ENCODE measurements around the gene ZBED6. TPM values are rescaled to one million over a fixed set of nuclear protein-coding genes. Genes with fewer than 3 reads are reported as not detected.
"Not testable (repeated sequence)": the region's sequence is repeated elsewhere in the genome, so short reads cannot be mapped to it uniquely, and the experiment has no call there.

ZBED6 gene
- total RNA-seq, 2 donors from 2014 or later, result 19.1 to 31.2 TPM

DNA sequence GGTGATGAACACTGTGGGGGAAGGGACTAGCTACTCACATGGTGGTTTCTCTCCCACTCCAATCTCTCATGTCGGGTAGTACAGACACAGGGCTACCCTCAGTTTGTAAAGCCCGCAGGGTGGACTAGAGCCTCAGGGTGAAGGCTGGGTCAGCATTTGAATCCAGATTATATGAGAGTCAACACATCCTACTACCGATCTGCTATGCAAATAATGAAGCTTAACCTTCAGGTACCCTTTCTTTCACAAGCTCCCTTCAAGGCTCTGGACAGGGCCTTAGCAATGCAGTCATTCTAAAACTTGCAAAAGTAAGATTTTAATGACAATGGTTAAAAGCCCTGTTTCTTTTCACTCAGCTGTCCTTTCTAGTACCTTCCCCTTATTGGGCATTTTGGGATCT lies 5.5 kb upstream of the ZBED6 start:
- no peaks in the 10 kb centered on the region for H3K27me3 ChIP-seq (replicated peaks; ENCODE audit: insufficient read depth)
- no peak overlapping the region for H3K4me3 ChIP-seq
- peaks cover 0 to 3% of the 10 kb centered on the region in 2 donors for H3K4me1 ChIP-seq (ENCODE audit: control insufficient read depth in 1 of 2, low read depth in 2 of 2)
- no peaks in the 10 kb centered on the region for H3K9me3 ChIP-seq
- TF ChIP-seq, protein P1, sequence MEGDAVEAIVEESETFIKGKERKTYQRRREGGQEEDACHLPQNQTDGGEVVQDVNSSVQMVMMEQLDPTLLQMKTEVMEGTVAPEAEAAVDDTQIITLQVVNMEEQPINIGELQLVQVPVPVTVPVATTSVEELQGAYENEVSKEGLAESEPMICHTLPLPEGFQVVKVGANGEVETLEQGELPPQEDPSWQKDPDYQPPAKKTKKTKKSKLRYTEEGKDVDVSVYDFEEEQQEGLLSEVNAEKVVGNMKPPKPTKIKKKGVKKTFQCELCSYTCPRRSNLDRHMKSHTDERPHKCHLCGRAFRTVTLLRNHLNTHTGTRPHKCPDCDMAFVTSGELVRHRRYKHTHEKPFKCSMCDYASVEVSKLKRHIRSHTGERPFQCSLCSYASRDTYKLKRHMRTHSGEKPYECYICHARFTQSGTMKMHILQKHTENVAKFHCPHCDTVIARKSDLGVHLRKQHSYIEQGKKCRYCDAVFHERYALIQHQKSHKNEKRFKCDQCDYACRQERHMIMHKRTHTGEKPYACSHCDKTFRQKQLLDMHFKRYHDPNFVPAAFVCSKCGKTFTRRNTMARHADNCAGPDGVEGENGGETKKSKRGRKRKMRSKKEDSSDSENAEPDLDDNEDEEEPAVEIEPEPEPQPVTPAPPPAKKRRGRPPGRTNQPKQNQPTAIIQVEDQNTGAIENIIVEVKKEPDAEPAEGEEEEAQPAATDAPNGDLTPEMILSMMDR (IDR thresholded peaks at IDR 0.05), result no peak
- no peak overlapping the region for H3K27ac ChIP-seq
- DNase-seq (ENCODE audit: low spot score), result no peak
- no peak for ATAC-seq (ENCODE audit: insufficient number of reproducible peaks, low FRiP score, low read depth)
- no peaks in the 10 kb centered on the region for H3K36me3 ChIP-seq

DNA sequence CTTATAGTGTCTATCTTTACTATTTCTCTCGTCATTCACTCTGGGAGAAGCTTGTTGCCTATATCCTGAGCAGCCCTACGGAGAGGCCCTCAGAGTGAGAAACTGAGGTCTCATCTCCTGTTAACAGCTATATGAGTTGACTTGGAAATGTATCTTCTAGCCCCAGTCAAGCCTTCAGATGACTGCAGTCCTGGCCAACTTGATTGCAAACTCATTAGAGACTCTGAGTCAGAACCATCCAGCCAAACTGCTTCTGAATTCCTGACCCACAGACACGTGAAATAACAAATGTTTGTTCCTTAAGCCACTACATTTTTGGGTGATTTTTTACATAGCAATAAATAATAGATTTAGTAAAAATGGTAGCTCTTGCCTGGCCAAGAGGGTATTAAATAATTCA lies 3.9 kb upstream of the ZBED6 start:
- no peak for ATAC-seq (ENCODE audit: insufficient number of reproducible peaks, low FRiP score, low read depth)
- no peak for DNase-seq (ENCODE audit: low spot score)
- Histone ChIP-seq H3K4me1 (ENCODE audit: control insufficient read depth in 1 of 2, low read depth in 2 of 2) (peaks cover 0 to 5% of the 10 kb centered on the region in 2 donors), H3K27ac (no peak overlapping the region), H3K4me3 (no peak overlapping the region), H3K27me3 (replicated peaks; ENCODE audit: insufficient read depth) (no peaks in the 10 kb centered on the region), H3K36me3 (no peaks in the 10 kb centered on the region), H3K9me3 (no peaks in the 10 kb centered on the region)
- TF ChIP-seq, protein P1 (IDR thresholded peaks at IDR 0.05), result no peak

DNA sequence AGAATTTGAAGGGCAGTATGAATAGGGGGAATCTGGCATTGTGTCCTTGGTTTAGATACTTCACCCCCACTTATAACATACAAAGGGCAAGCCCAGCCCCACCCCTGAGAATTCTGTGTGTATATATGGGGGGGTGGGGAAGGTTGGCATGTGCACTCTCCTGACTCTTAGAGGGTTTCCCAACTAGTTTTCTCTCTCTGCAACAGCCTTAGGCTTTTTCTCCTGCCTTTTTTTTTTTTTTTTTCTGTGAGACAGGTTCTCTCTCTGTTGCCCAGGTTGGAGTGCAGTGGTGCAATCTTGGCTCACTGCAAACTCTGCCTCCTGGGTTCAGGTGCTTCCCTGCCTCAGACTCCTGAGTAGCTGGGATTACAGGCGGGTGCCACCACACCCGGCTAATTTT lies 2.9 kb upstream of the ZBED6 start:
- Histone ChIP-seq H3K36me3 (no peaks in the 10 kb centered on the region), H3K4me1 (ENCODE audit: control insufficient read depth in 1 of 2, low read depth in 2 of 2) (peaks cover 9 to 15% of the 10 kb centered on the region in 2 donors), H3K27ac (no peak overlapping the region), H3K27me3 (replicated peaks; ENCODE audit: insufficient read depth) (no peaks in the 10 kb centered on the region), H3K9me3 (no peaks in the 10 kb centered on the region), H3K4me3 (no peak overlapping the region)
- ATAC-seq (ENCODE audit: insufficient number of reproducible peaks, low FRiP score, low read depth) (no peak), DNase-seq (ENCODE audit: low spot score) (no peak)
- TF ChIP-seq, protein P1 (IDR thresholded peaks at IDR 0.05), result no peak

DNA sequence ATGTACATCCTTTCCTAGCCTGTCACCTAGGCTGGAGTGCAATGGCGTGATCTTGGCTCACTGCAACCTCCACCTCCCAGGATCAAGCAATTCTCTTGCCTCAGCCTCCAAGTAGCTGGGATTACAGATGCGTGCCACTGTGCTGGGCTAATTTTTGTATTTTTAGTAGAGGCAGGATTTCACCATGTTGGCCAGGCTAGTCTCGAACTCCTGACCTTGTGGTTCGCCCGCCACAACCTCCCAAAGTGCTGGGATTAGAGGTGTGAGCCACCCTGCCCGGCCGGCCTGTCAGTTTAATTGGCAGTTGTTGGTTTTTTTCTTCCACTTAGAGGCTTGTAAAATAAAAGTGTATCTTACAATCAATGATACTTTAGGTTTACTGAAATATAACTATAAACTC lies 1.9 kb upstream of the ZBED6 start:
- peaks cover 14 to 25% of the 10 kb centered on the region in 2 donors for H3K4me1 ChIP-seq (ENCODE audit: control insufficient read depth in 1 of 2, low read depth in 2 of 2)

DNA sequence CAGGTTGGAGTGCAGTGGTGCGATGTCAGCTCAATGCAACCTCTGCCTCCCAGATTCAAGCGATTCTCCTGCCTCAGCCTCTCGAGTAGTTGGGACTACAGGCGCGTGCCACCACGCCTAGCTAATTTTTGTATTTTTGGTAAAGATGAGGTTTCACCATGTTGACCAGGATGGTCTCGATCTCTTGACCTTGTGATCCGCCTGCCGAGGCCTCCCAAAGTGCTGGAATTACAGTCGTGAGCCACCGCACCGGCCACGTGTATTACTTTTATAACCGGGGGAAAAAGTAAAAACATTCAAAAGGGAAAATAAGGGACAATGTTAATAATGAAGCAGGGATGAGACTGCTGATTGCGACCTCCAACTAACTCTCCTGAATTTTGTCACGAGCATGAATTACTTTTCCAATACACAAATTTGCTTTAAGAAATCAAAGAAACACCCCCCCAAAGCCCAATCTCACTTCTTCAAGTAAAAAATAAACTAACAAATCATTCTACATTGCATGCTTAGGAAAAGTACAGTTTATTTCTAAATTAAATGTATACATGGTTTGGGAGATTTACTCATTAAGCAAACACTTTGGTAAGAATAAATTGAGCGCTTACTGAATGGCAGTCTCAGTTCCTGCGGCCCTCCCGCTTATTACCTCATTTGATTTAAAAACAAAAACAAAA lies 521 bp upstream of the ZBED6 start:
- H3K27ac ChIP-seq, result peak overlapping the region; percentile 49 to 92
- H3K4me1 ChIP-seq (ENCODE audit: control insufficient read depth in 1 of 2, low read depth in 2 of 2), result peaks cover 21 to 39% of the 10 kb centered on the region in 2 donors
- no peaks in the 10 kb centered on the region for H3K9me3 ChIP-seq
- DNase-seq (ENCODE audit: low spot score) (no peak), ATAC-seq (ENCODE audit: insufficient number of reproducible peaks, low FRiP score, low read depth) (no peak)
- no peaks in the 10 kb centered on the region for H3K27me3 ChIP-seq (replicated peaks; ENCODE audit: insufficient read depth)
- H3K4me3 ChIP-seq, result peak overlapping the region; percentile 77
- TF ChIP-seq, protein P1 (IDR thresholded peaks at IDR 0.05), result no peak
- no peaks in the 10 kb centered on the region for H3K36me3 ChIP-seq

More for the DNA sequence above, 1.9 kb upstream of the ZBED6 start:
- H3K27ac ChIP-seq; DNase-seq (ENCODE audit: low spot score); H3K27me3 ChIP-seq (replicated peaks; ENCODE audit: insufficient read depth); H3K9me3 ChIP-seq; H3K4me3 ChIP-seq; H3K36me3 ChIP-seq; ATAC-seq (ENCODE audit: insufficient number of reproducible peaks, low FRiP score, low read depth): not testable (repeated sequence)

DNA sequence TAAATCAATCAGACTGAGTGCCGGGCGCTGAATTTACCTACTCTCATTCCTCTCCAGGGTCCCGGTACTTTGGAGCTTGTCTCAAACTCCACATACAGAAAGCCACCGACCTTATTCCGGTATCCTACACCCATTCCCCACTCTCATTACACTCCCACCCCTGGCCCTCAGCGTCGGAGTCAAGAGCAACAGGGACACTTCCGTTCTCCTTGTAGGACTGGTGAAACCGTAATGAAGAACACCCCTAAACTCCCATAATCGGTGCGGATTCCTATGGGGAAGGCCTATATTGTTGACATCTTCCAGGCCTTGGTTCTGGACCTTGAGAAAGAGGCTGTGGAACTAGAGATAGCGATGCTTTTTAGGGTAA lies 798 bp downstream of the ZBED6 start:
- Histone ChIP-seq H3K36me3 (no peaks in the 10 kb centered on the region), H3K4me3 (peak overlapping the region; percentile 77), H3K27ac (peak overlapping the region; percentile 90 to 92), H3K27me3 (replicated peaks; ENCODE audit: insufficient read depth) (no peaks in the 10 kb centered on the region), H3K4me1 (ENCODE audit: control insufficient read depth in 1 of 2, low read depth in 2 of 2) (peaks cover 26 to 52% of the 10 kb centered on the region in 2 donors), H3K9me3 (no peaks in the 10 kb centered on the region)
- ATAC-seq (ENCODE audit: insufficient number of reproducible peaks, low FRiP score, low read depth), result peak; percentile 20
- TF ChIP-seq, protein P1 (IDR thresholded peaks at IDR 0.05), result no peak
- no peak for DNase-seq (ENCODE audit: low spot score)
